Activated CD8-positive, alpha-beta memory T cell treated with anti-CD3 and anti-CD28 coated beads, Interleukin-2, amount 50 U/mL, for 4 hours (primary cell): ENCODE measurements around the gene ELOVL5.

ENCODE experiments used
- DNase-seq: peaks from one replicate; pipeline ENCODE4 v3.0.0-alpha.2; 2020

ELOVL5 gene

GRCh38 chr6:53268858-53269608 lies 79.7 kb downstream of the ELOVL5 start:
- DNase-seq: no peak

GRCh38 chr6:53266553-53267090 lies 82.1 kb downstream of the ELOVL5 start:
- no peak for DNase-seq

- DNase-seq: no peak
Measured at GRCh38 chr6:53264915-53265607, 83.7 kb downstream of the ELOVL5 start.

- no peak for DNase-seq
Measured at GRCh38 chr6:53264337-53264736, 84.4 kb downstream of the ELOVL5 start.

GRCh38 chr6:53263917-53264316 lies 84.8 kb downstream of the ELOVL5 start:
- no peak for DNase-seq

GRCh38 chr6:53259860-53260580 lies 88.7 kb downstream of the ELOVL5 start:
- DNase-seq: no peak

GRCh38 chr6:53258774-53259155 lies 90.0 kb downstream of the ELOVL5 start:
- DNase-seq: no peak

GRCh38 chr6:53258076-53258773 lies 90.5 kb downstream of the ELOVL5 start:
- no peak for DNase-seq

- DNase-seq: no peak
Measured at GRCh38 chr6:53257533-53257932, 91.2 kb downstream of the ELOVL5 start.

GRCh38 chr6:53257001-53257400 lies 91.7 kb downstream of the ELOVL5 start:
- DNase-seq: no peak

- DNase-seq: no peak
Measured at GRCh38 chr6:53252177-53252692, 96.5 kb downstream of the ELOVL5 start.

GRCh38 chr6:53251033-53251672 lies 97.6 kb downstream of the ELOVL5 start:
- DNase-seq: no peak

GRCh38 chr6:53250176-53251032 lies 98.3 kb downstream of the ELOVL5 start:
- no peak for DNase-seq

- no peak for DNase-seq
Measured at GRCh38 chr6:53246924-53247323, 101.8 kb downstream of the ELOVL5 start.

GRCh38 chr6:53244958-53245357 lies 103.8 kb downstream of the ELOVL5 start:
- no peak for DNase-seq

- DNase-seq: no peak
Measured at GRCh38 chr6:53244399-53244931, 104.3 kb downstream of the ELOVL5 start.

- DNase-seq: no peak
Measured at GRCh38 chr6:53241938-53242337, 106.8 kb downstream of the ELOVL5 start.

GRCh38 chr6:53240761-53241160 lies 108.0 kb downstream of the ELOVL5 start:
- DNase-seq: no peak

- DNase-seq: no peak
Measured at GRCh38 chr6:53240139-53240538, 108.6 kb downstream of the ELOVL5 start.

GRCh38 chr6:53239526-53239925 lies 109.2 kb downstream of the ELOVL5 start:
- no peak for DNase-seq

GRCh38 chr6:53238311-53238710 lies 110.4 kb downstream of the ELOVL5 start:
- no peak for DNase-seq
